Thoracic aorta endothelial cell (primary cell): ENCODE data around the gene SNX21. TPM values are rescaled to one million over a fixed set of nuclear protein-coding genes. Genes with fewer than 3 reads are reported as not detected.

Source experiments
- total RNA-seq: library from RNA; depleted of rRNA; stranded (reverse); fragments of >200 nt; gene quantifications from 2 replicates; pipeline ENCODE4 v1.2.3, GENCODE V29; 2012

The SNX21 gene, protein sequence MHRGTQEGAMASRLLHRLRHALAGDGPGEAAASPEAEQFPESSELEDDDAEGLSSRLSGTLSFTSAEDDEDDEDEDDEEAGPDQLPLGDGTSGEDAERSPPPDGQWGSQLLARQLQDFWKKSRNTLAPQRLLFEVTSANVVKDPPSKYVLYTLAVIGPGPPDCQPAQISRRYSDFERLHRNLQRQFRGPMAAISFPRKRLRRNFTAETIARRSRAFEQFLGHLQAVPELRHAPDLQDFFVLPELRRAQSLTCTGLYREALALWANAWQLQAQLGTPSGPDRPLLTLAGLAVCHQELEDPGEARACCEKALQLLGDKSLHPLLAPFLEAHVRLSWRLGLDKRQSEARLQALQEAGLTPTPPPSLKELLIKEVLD
- 19.8 and 22.3 TPM in 2 replicates for total RNA-seq

GRCh38 chr20:45833030-45833882, at the start of gene SNX21:
Gene SNX21, plus strand, starts transcription at chr20:45833799. Its CDS starts 121 bp downstream, at chr20:45833920.

GRCh38 chr20:45812157-45813005, 21.2 kb upstream of the SNX21 start, which contains the start of gene UBE2C:
Gene UBE2C, plus strand, starts transcription at chr20:45812644. Its CDS starts 52 bp downstream, at chr20:45812696.

GRCh38 chr20:45827030-45827652, 6.5 kb upstream of the SNX21 start, which contains the start of gene TNNC2:
Gene TNNC2, minus strand, starts transcription at chr20:45827312. Its CDS starts 64 bp downstream, at chr20:45827248.

DNA sequence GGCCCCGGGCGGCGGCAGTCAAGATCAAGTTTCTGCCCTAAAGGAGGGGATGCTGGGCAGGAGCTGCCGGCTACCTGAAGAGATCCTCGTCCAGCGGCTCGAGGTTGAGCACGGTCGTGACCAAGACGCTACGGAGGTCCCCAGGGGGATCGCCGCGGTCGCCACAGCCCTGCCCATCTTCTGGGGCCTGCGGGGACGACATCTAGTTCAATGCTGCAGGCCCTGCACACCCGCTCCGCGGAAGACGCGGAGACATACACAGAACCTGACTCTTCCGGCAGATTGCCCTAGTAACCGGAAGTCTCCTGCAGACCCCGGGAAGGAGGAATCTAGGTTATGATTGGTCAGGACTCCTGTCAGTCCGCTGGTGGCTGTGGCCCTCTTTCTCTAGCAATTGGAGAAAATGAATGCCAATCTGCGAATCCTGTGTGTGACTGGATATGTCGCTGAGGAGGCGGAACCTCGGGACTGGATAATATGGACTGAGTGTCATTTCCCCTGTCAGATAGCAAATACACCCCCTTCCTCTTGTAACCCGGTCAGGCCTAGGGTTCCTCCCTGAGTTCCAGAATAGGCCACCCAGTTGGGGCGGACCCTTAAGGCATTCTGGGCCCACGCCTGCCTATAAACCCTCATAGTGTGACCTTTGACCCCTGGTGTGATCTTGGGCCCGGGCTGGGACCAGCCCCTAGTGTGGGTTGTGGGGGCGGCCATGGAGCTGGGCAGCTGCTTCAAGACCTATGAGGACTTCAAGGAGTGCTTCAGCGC, 23.7 kb downstream of the SNX21 start, which contains the start of the genes ACOT8 and ZSWIM3:
Gene ACOT8, minus strand, starts transcription at position 279 of the 768 bp plus-strand sequence. Its CDS starts 77 bp downstream, at position 202.
Gene ZSWIM3, plus strand, starts transcription at position 501 of the 768 bp plus-strand sequence. Its CDS starts 212 bp downstream, at position 713.

DNA sequence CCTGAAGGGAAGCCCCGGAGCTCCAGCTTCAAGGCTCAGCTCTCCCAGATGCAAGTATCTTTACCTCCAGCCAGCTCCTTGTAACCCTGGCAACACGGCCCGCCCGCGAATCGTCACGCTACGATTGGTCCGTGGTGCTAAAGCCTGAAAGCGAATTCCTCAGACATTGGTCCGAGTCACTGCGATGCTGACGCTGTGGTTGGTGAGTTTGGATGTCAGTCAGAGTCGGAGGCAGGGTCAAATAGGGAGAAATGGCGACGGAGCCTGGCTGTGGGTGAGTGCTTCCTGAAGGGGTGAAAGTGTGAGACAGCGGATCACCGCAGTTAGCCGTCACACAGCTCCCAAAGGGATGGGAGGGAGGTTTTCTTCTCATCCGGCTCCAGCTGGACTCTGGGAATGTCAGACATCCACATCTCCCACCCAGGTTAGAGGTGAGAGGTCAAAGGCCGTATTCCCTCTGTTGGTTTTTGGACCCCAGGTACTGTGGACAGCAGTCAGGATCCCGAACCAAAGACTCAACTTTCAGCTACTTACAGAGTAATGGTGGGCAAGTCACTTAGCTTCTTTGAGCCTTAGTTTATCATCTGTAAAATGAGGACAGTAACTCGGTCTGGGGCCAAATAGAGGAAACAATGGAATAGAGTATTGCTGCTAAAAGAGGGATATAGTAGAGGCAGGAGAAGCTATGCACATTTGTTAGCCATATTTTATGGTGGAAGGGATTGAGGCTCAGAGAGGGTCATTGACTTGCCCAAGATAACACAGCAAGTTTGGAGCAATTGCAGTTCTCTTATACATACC, 47.6 kb downstream of the SNX21 start, which contains the start of gene ZSWIM1:
Gene ZSWIM1, plus strand, starts transcription at position 240 of the 801 bp plus-strand sequence. CDS start 1,366 bp downstream, outside the sequence.

DNA sequence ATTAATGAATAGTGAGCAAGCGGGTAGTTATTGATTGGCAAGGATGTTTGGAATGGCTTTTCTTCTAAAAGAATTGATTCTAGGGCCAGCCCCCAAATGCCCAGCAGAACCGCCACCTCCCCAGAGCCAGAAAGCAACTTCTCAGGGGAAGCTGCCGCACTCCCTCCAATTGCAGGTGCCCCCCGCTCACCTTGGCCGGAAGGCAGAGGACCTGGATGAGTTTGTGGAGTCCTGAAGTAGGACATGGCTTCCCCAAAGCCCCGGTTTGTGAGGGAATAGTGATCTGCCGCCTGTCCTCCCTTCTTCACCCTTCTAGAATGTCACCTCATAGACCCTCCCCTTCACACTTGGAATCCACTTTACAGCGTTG, 53.7 kb downstream of the SNX21 start, which contains the start of gene SPATA25:
Gene SPATA25, minus strand, starts transcription at position 277 of the 370 bp plus-strand sequence. Its CDS starts 32 bp downstream, at position 245.

DNA sequence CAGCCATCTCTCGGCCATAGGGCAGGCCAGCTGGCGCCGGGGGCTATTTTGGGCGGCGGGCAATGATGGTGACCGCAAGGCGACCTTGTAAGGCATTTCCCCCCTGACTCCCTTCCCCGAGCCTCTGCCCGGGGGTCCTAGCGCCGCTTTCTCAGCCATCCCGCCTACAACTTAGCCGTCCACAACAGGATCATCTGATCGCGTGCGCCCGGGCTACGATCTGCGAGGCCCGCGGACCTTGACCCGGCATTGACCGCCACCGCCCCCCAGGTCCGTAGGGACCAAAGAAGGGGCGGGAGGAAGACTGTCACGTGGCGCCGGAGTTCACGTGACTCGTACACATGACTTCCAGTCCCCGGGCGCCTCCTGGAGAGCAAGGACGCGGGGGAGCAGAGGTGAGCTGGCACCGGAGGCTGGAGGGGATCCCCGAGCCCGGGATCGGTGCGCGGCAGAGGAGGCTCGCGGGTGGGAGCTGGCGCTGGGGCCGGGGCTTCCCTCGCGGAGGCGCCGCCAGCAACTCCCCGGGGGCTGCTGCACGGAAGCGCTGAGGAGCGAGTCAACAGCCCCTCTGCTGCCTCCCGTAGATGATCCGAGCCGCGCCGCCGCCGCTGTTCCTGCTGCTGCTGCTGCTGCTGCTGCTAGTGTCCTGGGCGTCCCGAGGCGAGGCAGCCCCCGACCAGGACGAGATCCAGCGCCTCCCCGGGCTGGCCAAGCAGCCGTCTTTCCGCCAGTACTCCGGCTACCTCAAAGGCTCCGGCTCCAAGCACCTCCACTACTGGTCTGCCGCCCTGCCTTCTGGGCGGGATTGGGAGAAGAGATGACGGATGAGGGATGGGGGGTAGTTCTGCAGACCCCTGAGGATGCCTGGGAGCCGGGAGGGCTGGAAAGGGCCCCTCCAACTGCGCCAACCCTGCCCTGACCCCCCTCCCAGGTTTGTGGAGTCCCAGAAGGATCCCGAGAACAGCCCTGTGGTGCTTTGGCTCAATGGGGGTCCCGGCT, 57.7 kb downstream of the SNX21 start, which contains the start of the genes CTSA and NEURL2:
Gene CTSA, plus strand, starts transcription at position 351 of the 999 bp plus-strand sequence. Its CDS starts 234 bp downstream, at position 585.
Gene NEURL2, minus strand, starts transcription at position 224 of the 999 bp plus-strand sequence. Its CDS starts 217 bp downstream, at position 7.

Other genes starting within 250 kb of the SNX21 start
- not detected in 2 replicates for gene WFDC10A, start 204.1 kb upstream of the SNX21 start, total RNA-seq
- not detected in 2 replicates for gene WFDC9, start 202.5 kb upstream of the SNX21 start, total RNA-seq
- not detected in 2 replicates for gene WFDC11, start 163.6 kb upstream of the SNX21 start, total RNA-seq
- not detected in 2 replicates for gene WFDC13, start 131.8 kb upstream of the SNX21 start, total RNA-seq
- gene WFDC10B, start 128.8 kb upstream of the SNX21 start, total RNA-seq: not detected in 2 replicates
- gene SPINT4, start 111.5 kb upstream of the SNX21 start, total RNA-seq: not detected in 2 replicates
- gene WFDC3, start 41.9 kb upstream of the SNX21 start, total RNA-seq: 0.13 TPM in 1 of 2 replicates, not detected in the other
- gene DNTTIP1, start 41.8 kb upstream of the SNX21 start, total RNA-seq: 18.8 and 22.7 TPM in 2 replicates
- 34.0 and 61.5 TPM in 2 replicates for gene UBE2C, start 21.2 kb upstream of the SNX21 start, total RNA-seq
- not detected in 2 replicates for gene TNNC2, start 6.5 kb upstream of the SNX21 start, total RNA-seq
- gene ACOT8, start 23.6 kb downstream of the SNX21 start, total RNA-seq: 16.8 and 24.0 TPM in 2 replicates
- 4.8 and 5.4 TPM in 2 replicates for gene ZSWIM3, start 23.8 kb downstream of the SNX21 start, total RNA-seq
- gene ZSWIM1, start 47.4 kb downstream of the SNX21 start, total RNA-seq: 9.3 and 10.4 TPM in 2 replicates
- 0.79 and 1.2 TPM in 2 replicates for gene SPATA25, start 53.8 kb downstream of the SNX21 start, total RNA-seq
- gene NEURL2, start 57.4 kb downstream of the SNX21 start, total RNA-seq: 2.0 and 3.3 TPM in 2 replicates
- 55.5 and 55.7 TPM in 2 replicates for gene CTSA, start 57.5 kb downstream of the SNX21 start, total RNA-seq
- 13.4 and 17.0 TPM in 2 replicates for gene PLTP, start 78.4 kb downstream of the SNX21 start, total RNA-seq
- gene PCIF1, start 100.9 kb downstream of the SNX21 start, total RNA-seq: 12.2 and 15.7 TPM in 2 replicates
- 18.6 and 20.5 TPM in 2 replicates for gene ZNF335, start 138.4 kb downstream of the SNX21 start, total RNA-seq
- not detected in 2 replicates for gene MMP9, start 175.1 kb downstream of the SNX21 start, total RNA-seq
- gene SLC12A5, start 195.4 kb downstream of the SNX21 start, total RNA-seq: under 0.01 and 0.22 TPM in 2 replicates